GM19240 (cell line): ENCODE data around the gene NFIA.

Experiments
- DNase-seq: peaks from one replicate; pipeline ENCODE4 v3.0.0; 2011; ENCODE audit warnings: low spot score; ENCODE audit not compliant: insufficient read length

NFIA gene

GRCh38 chr1:61426254-61426653 lies 343.9 kb downstream of the NFIA start:
- DNase-seq: no peak

GRCh38 chr1:61426885-61427284 lies 344.5 kb downstream of the NFIA start:
- no peak for DNase-seq

GRCh38 chr1:61427510-61427909 lies 345.1 kb downstream of the NFIA start:
- DNase-seq: no peak

- DNase-seq: no peak
These were observed 345.8 kb downstream of the NFIA start for GRCh38 chr1:61428146-61428545.

- DNase-seq: no peak
These were observed 350.4 kb downstream of the NFIA start for GRCh38 chr1:61432616-61433388.

- DNase-seq: no peak
These were observed 351.3 kb downstream of the NFIA start for GRCh38 chr1:61433646-61434045.

- DNase-seq: no peak
These were observed 351.9 kb downstream of the NFIA start for GRCh38 chr1:61434276-61434675.

GRCh38 chr1:61435226-61435625 lies 352.9 kb downstream of the NFIA start:
- DNase-seq: no peak

GRCh38 chr1:61436016-61436415 lies 353.7 kb downstream of the NFIA start:
- no peak for DNase-seq

- no peak for DNase-seq
These were observed 354.2 kb downstream of the NFIA start for GRCh38 chr1:61436491-61437120.

- DNase-seq: no peak
These were observed 356.9 kb downstream of the NFIA start for GRCh38 chr1:61439234-61439633.

- DNase-seq: no peak
These were observed 359.4 kb downstream of the NFIA start for GRCh38 chr1:61441723-61442262.

- no peak for DNase-seq
These were observed 360.2 kb downstream of the NFIA start for GRCh38 chr1:61442544-61442943.

- DNase-seq: no peak
These were observed 361.9 kb downstream of the NFIA start for GRCh38 chr1:61444288-61444687.

GRCh38 chr1:61445269-61445825 lies 363.0 kb downstream of the NFIA start:
- no peak for DNase-seq

- no peak for DNase-seq
These were observed 364.2 kb downstream of the NFIA start for GRCh38 chr1:61446531-61446991.

GRCh38 chr1:61447106-61447967 lies 365.0 kb downstream of the NFIA start:
- DNase-seq: no peak

GRCh38 chr1:61447968-61448430 lies 365.6 kb downstream of the NFIA start:
- no peak for DNase-seq

- no peak for DNase-seq
These were observed 366.6 kb downstream of the NFIA start for GRCh38 chr1:61448914-61449313.

GRCh38 chr1:61449410-61449809 lies 367.0 kb downstream of the NFIA start:
- DNase-seq: no peak

- DNase-seq: no peak
These were observed 368.1 kb downstream of the NFIA start for GRCh38 chr1:61450454-61450853.
